Stimulated activated CD4-positive, alpha-beta T cell treated with anti-CD3 and anti-CD28 coated beads, Interleukin-1b, Interleukin-23, amount 100 ng/mL, for 48 hours (primary cell): ENCODE measurements around the gene PPM1F.

Source experiments
- DNase-seq: peaks from one replicate; pipeline ENCODE4 v3.0.0-alpha.2; 2020

Gene PPM1F, protein sequence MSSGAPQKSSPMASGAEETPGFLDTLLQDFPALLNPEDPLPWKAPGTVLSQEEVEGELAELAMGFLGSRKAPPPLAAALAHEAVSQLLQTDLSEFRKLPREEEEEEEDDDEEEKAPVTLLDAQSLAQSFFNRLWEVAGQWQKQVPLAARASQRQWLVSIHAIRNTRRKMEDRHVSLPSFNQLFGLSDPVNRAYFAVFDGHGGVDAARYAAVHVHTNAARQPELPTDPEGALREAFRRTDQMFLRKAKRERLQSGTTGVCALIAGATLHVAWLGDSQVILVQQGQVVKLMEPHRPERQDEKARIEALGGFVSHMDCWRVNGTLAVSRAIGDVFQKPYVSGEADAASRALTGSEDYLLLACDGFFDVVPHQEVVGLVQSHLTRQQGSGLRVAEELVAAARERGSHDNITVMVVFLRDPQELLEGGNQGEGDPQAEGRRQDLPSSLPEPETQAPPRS

DNA sequence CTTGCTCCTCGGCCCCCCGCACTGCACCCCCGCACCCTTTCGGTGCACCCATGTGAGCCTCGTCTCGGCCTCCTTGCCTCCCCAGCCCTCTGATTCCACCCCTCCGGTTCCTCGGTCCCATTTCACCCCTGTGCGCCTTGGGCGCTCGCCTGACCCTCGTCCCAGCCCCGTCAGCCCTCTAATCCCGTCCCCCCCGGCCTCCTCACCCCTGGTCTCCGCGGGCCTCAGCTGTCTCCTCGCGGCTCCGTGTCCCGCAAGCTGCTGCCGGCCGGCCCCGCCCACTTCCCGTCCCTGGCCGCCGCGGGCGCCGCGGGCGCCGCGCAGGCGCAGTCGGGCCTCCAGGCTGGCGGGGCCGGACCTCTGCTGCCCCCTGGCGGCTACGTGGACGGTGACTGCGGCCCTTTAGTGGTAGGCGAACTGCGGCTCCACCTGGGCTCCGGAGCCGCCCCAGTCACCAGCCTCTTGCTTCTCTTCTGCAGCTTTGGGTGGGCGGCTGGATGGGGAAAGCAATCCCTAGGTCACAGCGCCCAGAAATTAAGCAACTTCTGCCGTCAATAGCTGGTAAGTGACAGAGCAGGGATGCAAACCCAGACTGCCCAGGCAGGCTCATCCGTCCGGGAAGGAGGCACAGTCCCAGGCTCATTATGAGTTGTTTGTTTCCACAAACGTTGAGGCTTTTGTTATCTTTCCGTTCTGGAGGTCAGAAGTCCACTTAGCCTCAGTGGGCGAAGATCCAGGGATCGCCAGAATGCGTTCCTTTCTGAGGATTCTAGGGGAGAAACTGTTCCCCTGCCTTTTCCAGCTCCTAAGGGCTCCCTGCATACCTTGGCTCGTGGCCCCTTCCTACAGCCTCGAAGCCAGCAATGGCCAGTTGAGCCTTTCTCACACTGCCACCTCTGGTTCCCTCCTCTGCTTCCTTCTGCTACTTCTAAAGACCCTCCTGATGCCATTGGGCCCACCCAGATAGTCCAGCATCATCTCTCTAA, at the start of gene PPM1F:
Gene PPM1F (minus strand): TSS at position 263 of the 986 bp plus-strand sequence. CDS start 6,800 bp downstream, outside the sequence.
- peak; percentile 88 for DNase-seq

DNA sequence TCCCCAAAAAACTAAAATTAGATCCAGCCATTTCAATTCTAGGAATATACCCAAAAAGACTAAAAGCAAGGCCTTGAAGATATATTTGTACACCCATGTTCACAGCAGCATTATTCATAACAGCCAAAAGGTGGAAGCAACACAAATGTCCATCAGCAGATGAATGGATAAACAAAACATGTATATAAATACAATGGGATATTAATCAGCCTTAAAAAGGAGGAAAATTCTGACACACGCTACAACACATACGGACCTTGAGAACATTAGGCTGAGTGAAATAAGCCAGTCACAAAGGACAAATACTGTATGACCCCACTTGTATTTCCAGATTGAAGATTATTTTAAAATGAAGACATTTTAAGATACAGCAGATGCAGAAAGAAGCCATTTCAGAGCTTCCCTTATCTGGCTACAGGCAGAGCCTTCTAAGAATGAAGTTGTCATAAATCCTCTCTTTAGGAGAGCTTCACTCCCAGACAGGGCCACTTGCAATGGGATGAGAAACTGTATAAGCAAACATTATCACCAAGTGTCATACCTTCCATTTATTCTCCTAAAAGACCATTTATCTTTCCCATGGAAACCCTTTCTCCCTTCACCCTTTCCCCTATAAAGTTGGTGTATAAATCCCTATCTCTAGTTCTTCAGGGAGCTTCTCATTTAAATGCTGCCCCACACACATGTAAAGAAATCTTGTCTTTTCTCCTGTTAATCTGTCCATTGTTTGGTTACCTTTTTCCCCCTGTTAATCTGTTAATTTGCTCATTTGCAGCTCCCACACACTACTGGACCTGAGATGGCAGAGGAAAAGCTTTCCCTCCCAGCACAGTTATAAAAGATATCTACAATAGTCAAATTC, 49.2 kb upstream of the PPM1F start:
- no peak for DNase-seq

DNA sequence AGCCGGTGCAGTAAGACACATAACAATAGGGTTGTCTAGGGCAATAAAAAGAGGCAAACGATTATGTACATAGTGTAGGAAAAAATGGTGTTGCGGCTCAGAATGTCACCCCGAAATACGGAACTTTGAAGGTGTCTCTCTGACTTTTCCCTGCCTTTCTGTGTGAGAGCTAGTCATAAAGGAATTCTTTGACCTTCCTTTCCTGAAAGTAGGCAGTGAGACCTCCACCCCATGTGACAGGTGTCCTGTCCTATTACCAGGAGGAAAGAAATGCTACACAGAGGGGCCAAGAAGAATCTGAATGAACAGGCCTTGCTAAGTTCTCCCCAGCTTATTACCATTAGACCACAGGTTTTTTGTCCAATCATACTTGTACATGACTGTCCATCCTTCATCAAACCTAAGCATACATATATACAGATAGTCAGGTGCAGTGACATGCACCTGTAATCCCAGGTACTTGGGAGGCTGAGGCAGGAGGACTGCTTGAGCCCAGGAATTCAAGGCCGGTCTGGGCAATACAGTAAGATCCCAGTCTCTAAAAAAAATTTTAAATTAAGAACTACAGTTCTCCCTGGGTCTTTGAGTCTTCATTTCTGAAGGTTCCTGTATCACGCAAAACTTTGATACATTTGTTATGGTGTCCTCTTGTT, 46.1 kb upstream of the PPM1F start:
- DNase-seq, result no peak

DNA sequence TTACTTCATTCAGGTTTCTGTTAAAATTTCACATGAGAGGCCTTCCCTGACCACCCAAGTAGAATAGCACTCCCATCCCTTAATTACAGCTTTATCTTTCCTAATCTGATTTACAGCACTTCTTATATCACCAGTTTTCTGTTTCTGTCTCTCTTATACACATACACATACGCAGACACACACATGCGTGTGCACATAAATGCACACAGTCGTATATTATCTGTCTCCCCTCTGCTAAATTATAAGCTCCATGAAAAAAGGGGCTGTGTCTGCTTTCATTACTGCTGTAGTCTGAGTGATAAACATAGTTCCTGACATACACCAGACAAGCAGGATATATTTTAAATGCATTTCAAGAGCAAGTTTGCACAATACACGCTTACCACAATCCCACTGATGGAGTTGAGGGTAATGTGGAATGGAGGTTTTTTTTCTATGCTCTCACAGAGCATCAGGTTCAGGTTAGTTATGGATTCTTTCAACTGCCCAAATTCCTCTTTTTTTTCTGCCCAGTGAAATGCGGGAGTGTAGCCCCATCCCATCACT, 43.6 kb upstream of the PPM1F start:
- DNase-seq, result no peak

DNA sequence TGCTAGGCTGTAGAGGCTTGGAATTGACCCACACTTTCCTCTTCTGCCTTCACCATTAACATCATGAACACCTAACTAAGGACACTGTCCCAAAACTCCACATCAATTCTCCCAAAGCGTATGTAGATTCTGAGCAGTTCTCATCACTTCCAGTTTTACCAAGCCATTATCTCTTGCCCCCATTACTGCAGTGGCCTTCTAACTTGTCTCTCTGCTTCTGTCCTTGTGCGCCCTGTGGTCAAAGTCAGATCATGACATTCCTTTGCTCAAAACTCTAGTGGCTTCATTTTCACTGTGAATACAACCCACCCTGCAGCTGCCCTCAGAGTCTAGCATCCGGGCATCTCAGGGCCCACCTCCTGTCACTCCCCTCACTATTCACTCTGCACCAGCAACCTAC, 43.0 kb upstream of the PPM1F start:
- no peak for DNase-seq

DNA sequence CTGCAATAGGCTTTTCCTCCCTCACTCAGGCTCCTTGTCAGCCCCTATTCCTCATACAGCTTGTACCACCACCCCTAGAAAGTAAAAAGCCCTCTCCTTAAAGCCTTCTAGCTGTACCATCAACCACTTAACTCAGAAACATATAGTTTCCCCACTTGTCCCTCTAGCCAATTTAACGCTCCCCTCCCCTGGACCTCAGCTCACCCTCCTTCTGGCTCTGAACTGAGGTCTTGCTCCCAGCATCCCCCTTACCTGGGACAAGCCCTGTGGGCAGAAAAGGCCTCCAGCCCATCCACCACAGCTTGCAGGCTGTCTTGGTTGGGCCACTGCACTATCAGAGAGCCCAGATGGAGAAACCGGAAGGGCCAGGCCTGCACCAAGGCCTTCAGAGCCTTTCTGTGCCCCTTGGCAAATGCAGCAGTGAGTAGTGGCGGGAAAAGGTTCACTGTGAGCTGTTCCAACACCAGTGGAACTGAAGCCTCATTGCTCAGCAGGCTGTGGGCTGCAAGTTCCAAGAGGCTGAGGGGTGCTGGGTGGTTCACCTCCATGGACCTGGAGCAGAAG, 42.3 kb upstream of the PPM1F start:
- DNase-seq, result no peak

DNA sequence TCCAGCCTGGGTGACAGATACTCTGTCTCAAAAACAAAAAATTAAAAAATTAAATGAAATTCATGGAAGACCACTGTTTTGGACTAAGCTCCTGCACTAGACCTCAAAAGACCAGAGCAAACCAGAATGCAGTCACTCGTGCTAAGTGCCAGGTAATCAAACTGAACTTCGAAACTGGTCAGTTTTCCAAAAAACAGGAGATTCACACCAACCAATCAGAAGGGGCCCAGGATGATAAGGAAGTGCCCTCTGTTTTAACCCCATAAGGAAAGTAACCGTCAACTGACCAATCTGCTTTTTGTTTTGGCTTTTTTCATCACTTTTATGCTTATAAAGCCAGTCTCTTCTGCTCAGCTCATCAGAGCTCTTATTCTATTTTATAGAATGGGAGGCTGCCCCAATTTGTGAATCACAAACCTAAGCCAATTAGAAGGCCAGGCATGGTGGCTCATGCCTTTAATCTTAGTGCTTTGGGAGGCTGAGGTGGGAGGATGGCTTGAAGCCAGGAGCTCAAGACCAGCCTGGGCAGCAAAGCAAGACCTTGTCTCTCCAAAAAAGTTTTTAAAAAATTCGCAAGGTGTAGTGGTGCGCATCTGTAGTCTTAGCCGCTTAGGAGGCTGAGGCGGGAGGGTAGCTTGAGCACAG, 40.1 kb upstream of the PPM1F start:
- DNase-seq, result no peak

DNA sequence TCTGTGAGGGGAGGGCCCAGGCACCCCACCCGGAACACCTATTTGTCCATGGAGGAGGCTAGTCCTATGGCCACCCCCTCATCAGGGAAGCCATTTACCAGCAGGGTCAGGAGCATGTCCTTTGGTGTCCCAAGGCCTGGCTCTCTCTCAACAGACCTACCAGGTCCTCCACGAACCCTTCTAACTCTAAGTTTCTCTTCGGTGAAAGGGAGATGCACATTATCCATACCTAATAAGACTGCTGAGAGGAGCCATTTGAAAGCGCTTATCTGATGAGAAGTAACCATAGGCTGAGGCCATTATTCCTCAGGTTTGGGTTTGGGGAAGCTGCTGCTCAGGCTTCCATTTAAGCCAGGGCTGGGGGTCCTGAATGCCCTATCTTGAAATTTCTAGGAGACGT, 39.1 kb upstream of the PPM1F start:
- DNase-seq, result no peak

DNA sequence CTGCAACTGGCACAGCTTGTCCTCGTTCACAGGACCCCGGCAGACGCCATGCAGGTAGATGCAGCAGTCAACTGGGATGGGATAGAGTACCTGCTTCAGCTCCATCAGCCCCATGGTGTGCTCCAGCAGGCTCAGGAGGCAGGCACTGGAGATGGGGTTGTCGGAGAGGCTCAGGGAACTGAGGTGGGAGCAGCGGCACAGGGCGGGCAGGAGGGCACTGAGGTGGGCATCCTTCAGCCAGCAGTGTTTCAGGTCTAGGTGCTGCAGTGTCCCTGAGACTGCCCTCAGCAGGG, 38.6 kb upstream of the PPM1F start:
- no peak for DNase-seq

DNA sequence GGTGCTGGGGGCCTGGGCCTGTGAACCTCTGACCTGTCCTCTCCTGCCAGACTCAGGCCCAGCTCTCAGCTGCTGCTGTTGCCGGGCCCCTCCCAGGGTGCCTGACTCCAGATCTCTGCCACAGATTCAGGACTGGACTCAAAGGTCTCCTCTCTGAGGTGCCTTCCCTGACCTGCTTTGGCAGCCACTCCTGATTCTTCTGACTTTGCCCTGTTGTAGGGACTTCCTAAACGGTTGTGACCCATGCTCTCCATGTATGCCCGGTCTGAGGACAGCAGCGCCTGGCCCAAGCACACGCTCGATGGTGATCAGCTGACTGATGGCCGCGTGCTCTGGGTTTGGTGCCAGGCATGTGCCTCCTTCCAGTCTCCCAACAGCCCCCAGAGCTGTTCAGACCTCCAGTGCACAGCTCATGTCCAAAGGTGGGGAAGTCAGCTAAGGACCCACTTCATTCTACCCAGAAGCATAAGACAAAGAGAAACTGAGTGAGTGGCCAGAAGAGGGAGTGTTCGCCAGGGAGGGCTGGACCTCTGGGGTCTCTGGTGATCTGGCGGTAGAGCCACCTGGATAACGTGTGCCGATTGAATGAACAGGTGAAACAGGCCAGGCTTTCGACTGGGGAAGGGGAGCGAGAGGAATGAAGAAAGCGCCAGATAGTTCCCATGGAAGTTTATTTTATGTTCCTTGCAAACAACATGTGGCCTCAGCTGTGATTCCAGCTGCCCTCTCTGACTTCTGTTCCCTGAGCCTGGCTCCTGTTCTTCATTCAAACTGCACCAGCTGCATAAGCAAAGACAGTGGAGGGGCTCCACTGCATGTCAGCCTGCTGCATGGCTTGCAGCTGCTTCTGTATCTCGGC, 38.0 kb upstream of the PPM1F start:
- no peak for DNase-seq

DNA sequence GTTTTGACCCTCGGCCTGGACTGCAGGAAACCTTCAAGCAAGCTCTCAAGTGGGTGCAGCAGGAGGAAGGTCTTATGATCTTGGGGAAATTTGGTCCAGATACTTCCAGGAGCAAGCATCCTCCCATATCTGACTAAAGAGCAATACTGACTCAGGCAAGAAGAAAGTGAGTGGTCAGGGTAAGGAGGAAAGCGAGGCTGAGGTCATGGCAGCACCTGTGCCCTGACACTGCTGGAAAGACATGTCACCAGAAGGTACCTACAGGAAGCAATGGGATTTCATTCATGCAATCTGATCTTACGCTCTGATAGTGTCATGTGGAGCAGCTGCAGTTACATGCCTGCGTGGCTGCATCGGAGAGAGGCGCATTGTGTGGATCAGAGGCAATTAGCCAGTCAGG, 36.4 kb upstream of the PPM1F start:
- no peak for DNase-seq

DNA sequence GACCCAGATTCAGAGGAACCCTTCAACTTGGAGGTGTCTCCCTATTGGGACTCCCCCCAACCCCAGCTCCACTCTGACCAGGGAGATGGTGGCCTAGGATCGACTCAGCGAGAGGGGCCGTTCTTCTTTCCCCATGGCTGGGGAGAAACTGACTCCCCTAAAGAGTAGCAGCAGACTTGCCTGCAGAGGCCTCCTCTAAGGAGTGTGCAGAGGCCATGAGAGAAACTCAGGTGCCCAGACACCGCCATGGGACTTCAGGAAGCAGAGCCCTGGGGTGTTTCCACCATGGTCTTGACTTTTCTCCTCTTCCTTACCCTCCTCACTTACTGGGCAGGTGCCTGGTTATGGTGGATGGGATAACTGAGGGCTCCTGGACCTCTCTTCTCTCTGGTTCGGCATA, 32.6 kb upstream of the PPM1F start:
- DNase-seq, result no peak

DNA sequence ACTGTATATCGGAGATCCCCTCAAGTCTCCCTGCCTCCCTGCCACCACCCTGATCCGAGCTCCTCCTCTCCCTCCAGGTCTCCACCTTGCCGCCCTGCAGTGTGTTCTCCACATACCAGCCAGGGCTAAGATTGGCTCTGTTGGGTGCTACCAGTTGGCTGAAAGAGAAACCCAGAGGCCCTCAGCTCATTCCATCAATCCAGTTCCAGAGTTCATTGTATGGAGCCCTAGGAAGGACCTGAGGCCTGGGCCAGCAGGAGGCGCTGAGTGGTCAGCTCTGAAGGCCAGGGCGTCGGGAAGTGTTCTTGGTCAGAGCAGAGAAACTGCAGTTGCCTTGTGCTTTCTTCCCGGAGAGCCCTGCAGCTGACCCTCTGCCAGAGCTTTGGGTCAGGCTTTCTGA, 32.1 kb upstream of the PPM1F start:
- no peak for DNase-seq

DNA sequence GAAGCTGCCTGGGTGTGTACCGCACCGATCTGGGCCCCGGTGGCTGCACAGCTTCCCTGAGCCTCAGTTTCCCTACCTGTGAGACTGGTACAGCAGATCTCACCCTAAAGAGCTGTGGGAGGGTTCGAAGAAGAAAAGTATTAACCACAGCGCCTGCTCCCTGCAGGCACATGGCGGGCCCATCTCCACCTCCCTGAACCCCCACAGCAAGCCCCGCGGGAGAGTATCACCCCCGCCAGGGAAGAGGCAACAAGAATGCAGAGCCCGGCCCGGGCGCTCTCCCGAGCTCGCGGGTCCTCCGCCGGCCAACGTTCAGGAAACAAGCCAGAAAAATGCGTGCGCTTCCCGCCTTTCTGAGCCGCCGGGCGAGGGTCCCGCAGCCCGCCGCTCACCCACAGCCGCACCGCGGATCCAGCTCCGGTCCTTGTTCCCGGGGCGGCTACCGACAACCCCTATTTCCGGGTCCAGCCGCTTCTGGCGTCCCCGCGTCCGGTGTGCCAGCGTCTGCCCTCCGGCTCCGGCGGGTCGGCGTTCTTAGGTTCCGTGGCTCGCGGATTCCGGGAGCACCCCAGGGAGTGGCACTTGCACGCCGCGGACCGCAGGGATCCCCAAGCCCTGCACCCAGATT, 29.8 kb upstream of the PPM1F start, which contains the start of gene TOP3B:
Gene TOP3B (minus strand): TSS at position 450 of the 628 bp plus-strand sequence. CDS start 7,078 bp downstream, outside the sequence.
- peak; percentile 87 for DNase-seq

DNA sequence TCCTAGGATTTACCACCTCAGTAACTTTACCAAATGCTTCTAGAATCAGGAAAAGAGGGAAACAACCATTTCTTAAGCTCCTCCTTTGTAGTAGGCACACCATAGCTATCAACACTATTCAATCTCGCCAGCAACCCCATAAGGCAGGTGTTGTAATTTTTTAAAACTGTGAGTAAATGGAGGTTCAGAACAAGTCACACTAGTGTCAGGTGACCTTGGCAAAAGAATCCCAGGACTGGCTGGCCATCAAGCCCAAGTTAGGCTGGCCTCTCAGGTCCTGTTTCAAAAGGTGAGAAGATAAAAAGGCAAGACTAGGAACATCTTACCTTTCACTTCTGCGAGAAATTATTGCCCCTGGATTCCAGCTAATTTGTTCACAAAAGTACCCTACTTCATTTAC, 29.2 kb upstream of the PPM1F start:
- no peak for DNase-seq

DNA sequence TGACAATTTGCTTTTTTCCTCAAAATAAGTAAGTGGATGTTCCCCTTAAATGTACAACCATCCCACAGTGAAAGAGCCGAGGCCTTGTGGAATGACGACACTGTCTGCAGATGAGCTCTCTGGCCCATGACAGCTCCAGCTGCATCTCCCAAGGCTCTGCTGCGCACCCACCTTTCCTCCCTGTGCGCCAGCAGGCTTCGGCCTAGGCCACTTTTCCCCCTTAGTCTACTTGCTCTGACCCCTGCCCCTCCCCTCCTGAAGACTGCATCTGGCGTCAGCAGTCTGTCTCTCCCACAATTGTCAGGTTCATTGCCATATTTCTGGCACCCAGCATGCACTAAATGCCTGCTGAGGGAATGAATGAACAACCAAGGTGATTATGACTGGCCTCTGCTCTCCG, 27.9 kb upstream of the PPM1F start:
- no peak for DNase-seq

DNA sequence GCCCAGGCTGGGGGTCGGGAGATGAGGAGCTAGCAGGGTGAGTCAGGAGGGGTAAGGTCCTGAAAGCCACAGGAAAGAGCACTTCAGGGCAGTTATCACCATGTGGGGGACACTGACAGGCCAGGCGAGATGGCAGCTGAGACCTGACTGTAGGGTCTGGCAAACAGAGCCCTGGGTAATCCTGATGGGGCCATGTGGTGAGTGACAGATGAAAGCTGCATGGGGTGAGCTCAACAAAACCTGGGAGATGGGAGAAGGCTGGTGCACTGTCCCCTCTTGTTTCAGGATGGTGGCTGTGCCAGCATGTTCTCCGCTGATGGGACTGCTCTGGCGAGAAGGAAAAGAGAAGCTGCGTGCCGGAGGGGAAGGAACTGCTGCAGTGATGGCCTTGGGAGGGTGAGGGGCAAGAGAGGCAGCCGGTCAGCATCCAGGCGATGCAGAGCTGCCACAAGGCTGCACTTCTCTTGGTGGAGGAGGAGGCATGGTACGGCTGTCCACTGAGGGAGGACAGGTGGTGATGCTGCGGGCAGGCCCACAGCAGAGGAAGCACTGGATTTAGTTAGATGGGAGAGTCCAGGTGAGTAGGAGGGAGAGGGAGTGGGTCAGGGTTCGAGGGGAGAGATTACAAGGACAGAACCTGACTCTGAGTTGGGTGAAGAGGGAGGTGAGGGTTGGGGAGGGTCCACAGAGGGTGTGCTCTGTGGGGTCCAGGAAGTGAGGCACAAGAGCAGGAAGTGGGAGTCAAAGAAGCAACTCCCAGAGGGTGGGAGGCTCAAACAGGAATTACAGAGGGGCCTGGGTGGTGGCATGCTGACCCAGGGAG, 26.1 kb upstream of the PPM1F start:
- no peak for DNase-seq

DNA sequence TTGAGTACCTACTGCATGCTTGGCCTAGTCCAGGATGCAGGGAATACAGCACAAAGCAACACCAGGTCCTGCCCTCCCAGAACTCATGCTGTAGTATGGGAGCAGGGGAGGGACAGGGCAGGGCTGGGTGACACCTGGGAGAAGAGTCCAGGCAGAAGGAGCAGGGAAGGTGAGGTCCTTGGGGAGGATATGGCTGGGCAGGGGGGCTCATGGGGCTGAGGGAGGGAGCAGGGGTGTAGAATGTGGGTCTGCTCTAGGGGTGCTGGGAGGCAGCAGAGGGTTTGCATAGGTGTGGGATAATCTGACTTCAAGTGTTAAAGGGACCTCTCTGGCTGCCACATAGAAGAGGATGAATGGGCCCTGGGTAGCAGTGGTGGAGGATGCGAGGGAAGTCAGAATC, 25.2 kb upstream of the PPM1F start:
- no peak for DNase-seq

DNA sequence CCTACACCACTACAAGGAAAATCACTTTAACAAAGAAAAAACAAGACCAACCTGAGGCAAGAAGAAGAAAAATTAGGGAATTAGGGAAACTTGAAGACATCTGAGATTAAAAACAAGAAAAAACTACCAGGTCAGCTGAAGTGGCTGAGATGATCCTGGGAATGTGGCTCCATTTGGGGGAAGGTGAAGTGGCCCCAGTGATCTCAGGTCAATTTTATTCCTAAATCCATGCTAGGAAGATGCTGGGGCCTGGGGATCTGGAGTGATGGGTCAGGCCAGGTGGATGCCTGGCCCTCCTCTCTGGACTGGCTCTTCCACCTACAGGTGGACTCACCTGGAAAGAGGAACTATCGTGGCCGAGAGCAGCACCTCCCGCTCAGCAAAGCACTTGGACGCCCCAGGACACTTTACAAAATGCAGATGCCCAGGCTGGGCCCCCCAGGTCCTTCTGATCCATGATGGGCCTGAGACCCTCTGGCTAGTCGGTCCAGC, 23.3 kb upstream of the PPM1F start:
- DNase-seq, result no peak
